SK-N-SH (cell line): ENCODE measurements around the gene FHOD3.

ENCODE experiments used
- ELF1 ChIP-seq: IDR thresholded peaks from 2 replicates; pipeline ENCODE4 v1.4.0; 2012
- EZH2phosphoT487 ChIP-seq: fragments of 200-600 bp; sonication (generic); IDR thresholded peaks from 2 replicates; pipeline ENCODE4 v1.6.1; 2017; ENCODE audit warnings: low read depth, mixed run types, mild to moderate bottlenecking, antibody characterized with exemption, moderate library complexity, borderline replicate concordance
- FOSL2 ChIP-seq: IDR thresholded peaks from 2 replicates; pipeline ENCODE4 v1.4.0; 2012; ENCODE audit warnings: low read depth, mild to moderate bottlenecking, moderate library complexity, borderline replicate concordance
- FOXJ3 ChIP-seq: sonication (generic); formaldehyde crosslinking; IDR thresholded peaks from 2 replicates; pipeline ENCODE4 v1.5.1; 2020; ENCODE audit warnings: mild to moderate bottlenecking, missing genetic modification reagents
- MAX ChIP-seq: IDR thresholded peaks from 2 replicates; pipeline ENCODE4 v1.4.0; 2012; ENCODE audit warnings: low read depth
- NRF1 ChIP-seq: IDR thresholded peaks from 2 replicates; pipeline ENCODE4 v1.6.1; 2012; ENCODE audit warnings: low read depth, mild to moderate bottlenecking, low read length
- POLR2AphosphoS5 ChIP-seq: IDR thresholded peaks from 2 replicates; pipeline ENCODE4 v1.6.1; 2012; ENCODE audit warnings: low read depth, low read length
- RAD21 ChIP-seq: IDR thresholded peaks from 2 replicates; pipeline ENCODE4 v1.6.1; 2012; ENCODE audit warnings: mild to moderate bottlenecking, low read length
- RFX5 ChIP-seq: IDR thresholded peaks from 2 replicates; pipeline ENCODE4 v1.6.1; 2012; ENCODE audit warnings: mild to moderate bottlenecking, improper control_type of control experiment, low read length
- RXRA ChIP-seq: IDR thresholded peaks from 2 replicates; pipeline ENCODE4 v1.4.0; 2012; ENCODE audit warnings: low read depth, mild to moderate bottlenecking, borderline replicate concordance
- TAF1 ChIP-seq: IDR thresholded peaks from 2 replicates; pipeline ENCODE4 v1.6.1; 2012; ENCODE audit warnings: low read depth, mild to moderate bottlenecking, low read length, moderate library complexity, borderline replicate concordance
- TCF12 ChIP-seq: IDR thresholded peaks from 2 replicates; pipeline ENCODE4 v1.4.0; 2012
- TF ChIP-seq, protein P1 (sequence below): fragments of 200-600 bp; sonication (generic); IDR thresholded peaks from 2 replicates; pipeline ENCODE4 v1.6.1; 2017; ENCODE audit warnings: antibody characterized with exemption, mild to moderate bottlenecking, moderate library complexity
- TF ChIP-seq, protein P2 (sequence below): IDR thresholded peaks from 2 replicates; pipeline ENCODE4 v1.4.0; 2012; ENCODE audit warnings: low read depth, borderline replicate concordance

DNA sequence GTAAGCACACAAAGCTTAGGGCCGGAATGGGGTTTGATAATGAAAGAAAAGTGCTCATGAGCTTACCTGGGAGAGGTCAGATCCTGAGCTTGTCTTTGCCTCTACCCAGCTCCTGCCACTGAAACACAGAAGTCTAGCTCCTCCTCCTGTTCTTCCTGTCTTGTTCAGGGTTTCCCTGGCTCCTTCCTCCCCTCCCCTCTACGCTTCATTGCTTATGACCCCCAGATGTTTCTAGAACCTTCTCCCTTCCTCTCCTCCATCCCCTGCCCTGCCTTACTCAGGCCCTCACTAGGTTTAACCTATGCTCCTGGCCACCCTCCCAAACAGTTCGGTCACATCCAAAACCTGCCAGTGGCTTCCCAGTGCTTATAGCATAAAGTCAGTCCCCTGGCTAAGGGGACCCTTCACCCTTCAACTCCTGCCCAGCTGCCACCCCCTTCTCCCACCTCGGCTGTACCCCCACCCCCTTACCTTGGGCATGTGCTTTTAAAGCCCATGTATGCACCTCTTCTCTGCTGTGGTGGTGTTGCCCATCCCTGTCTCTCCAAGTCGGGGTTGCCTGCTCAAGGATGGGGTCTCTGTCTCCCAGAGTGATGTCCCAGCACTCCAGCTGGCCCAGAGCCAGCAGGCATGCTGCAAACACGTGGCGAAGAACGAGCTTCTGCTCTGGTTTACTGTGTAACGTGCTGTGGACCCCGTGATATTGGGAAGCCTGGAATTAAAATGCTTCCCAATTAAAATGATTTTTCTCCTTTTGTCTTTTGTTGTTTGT, 297.7 kb downstream of the FHOD3 start:
- TF ChIP-seq ELF1 (no peak), FOSL2 (no peak), RAD21 (no peak), POLR2AphosphoS5 (no peak), NRF1 (no peak), EZH2phosphoT487 (no peak), RXRA (no peak), TAF1 (no peak), TCF12 (no peak), MAX (no peak), FOXJ3 (CRISPR knock-in tag) (no peak), RFX5 (no peak)
- TF ChIP-seq, protein P1, sequence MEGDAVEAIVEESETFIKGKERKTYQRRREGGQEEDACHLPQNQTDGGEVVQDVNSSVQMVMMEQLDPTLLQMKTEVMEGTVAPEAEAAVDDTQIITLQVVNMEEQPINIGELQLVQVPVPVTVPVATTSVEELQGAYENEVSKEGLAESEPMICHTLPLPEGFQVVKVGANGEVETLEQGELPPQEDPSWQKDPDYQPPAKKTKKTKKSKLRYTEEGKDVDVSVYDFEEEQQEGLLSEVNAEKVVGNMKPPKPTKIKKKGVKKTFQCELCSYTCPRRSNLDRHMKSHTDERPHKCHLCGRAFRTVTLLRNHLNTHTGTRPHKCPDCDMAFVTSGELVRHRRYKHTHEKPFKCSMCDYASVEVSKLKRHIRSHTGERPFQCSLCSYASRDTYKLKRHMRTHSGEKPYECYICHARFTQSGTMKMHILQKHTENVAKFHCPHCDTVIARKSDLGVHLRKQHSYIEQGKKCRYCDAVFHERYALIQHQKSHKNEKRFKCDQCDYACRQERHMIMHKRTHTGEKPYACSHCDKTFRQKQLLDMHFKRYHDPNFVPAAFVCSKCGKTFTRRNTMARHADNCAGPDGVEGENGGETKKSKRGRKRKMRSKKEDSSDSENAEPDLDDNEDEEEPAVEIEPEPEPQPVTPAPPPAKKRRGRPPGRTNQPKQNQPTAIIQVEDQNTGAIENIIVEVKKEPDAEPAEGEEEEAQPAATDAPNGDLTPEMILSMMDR, result no peak
- TF ChIP-seq, protein P2, sequence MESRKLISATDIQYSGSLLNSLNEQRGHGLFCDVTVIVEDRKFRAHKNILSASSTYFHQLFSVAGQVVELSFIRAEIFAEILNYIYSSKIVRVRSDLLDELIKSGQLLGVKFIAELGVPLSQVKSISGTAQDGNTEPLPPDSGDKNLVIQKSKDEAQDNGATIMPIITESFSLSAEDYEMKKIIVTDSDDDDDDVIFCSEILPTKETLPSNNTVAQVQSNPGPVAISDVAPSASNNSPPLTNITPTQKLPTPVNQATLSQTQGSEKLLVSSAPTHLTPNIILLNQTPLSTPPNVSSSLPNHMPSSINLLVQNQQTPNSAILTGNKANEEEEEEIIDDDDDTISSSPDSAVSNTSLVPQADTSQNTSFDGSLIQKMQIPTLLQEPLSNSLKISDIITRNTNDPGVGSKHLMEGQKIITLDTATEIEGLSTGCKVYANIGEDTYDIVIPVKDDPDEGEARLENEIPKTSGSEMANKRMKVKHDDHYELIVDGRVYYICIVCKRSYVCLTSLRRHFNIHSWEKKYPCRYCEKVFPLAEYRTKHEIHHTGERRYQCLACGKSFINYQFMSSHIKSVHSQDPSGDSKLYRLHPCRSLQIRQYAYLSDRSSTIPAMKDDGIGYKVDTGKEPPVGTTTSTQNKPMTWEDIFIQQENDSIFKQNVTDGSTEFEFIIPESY, result no peak
